Mesendoderm (in vitro differentiated cells): ENCODE results near the gene MBOAT7.

Experiments used
- DNase-seq: peaks from one replicate; pipeline ENCODE4 v3.0.0; 2013
- H2AK5ac ChIP-seq: 2 replicates; pipeline ENCODE4 v1.6.1; 2013; ENCODE audit warnings: low read length, inconsistent platforms
- H2BK120ac ChIP-seq: 2 replicates; pipeline ENCODE4 v1.6.1; 2013; ENCODE audit warnings: low read depth, mild to moderate bottlenecking, low read length, moderate library complexity, mixed read lengths
- H2BK15ac ChIP-seq: replicated peaks from 2 replicates; pipeline ENCODE4 v1.6.1; 2013; ENCODE audit warnings: low read depth, mild to moderate bottlenecking, moderate library complexity
- H2BK5ac ChIP-seq: 2 replicates; pipeline ENCODE4 v1.6.1; 2013; ENCODE audit warnings: low read length, inconsistent platforms
- H3K18ac ChIP-seq: 2 replicates; pipeline ENCODE4 v1.6.1; 2013; ENCODE audit warnings: mild to moderate bottlenecking, low read length, mixed read lengths
- H3K23ac ChIP-seq: one replicate; pipeline ENCODE4 v1.6.1; 2013; ENCODE audit warnings: low read length
- H3K27ac ChIP-seq: 2 replicates; pipeline ENCODE4 v1.5.1; 2013; ENCODE audit warnings: low read depth, mild to moderate bottlenecking, inconsistent platforms, low read length, moderate library complexity
- H3K27me3 ChIP-seq: 2 replicates; pipeline ENCODE4 v1.6.1; 2013; ENCODE audit warnings: low read length, control low read depth, mild to moderate bottlenecking, inconsistent platforms; ENCODE audit not compliant: insufficient read depth, poor library complexity
- H3K36me3 ChIP-seq: 2 replicates; pipeline ENCODE4 v1.6.1; 2013; ENCODE audit warnings: low read length, inconsistent platforms; ENCODE audit not compliant: control insufficient read depth, insufficient read depth
- H3K4ac ChIP-seq: one replicate; pipeline ENCODE4 v1.6.1; 2013; ENCODE audit warnings: low read depth, mild to moderate bottlenecking, low read length, moderate library complexity
- H3K4me1 ChIP-seq: 2 replicates; pipeline ENCODE4 v1.6.1; 2013; ENCODE audit warnings: low read depth, low read length, inconsistent platforms; ENCODE audit not compliant: control insufficient read depth
- H3K4me2 ChIP-seq: 2 replicates; pipeline ENCODE4 v1.6.1; 2013; ENCODE audit warnings: low read length
- H3K4me3 ChIP-seq: 2 replicates; pipeline ENCODE4 v1.5.1; 2013; ENCODE audit warnings: mild to moderate bottlenecking, low read length
- H3K56ac ChIP-seq: one replicate; pipeline ENCODE4 v1.6.1; 2013; ENCODE audit warnings: low read length
- H3K79me1 ChIP-seq: 2 replicates; pipeline ENCODE4 v1.6.1; 2013; ENCODE audit warnings: low read length, inconsistent platforms
- H3K79me2 ChIP-seq: 2 replicates; pipeline ENCODE4 v1.6.1; 2013; ENCODE audit warnings: mild to moderate bottlenecking, low read length; ENCODE audit not compliant: control insufficient read depth, insufficient read depth
- H3K9ac ChIP-seq: 2 replicates; pipeline ENCODE4 v1.6.1; 2013; ENCODE audit warnings: low read length, inconsistent platforms
- H4K5ac ChIP-seq: one replicate; pipeline ENCODE4 v1.6.1; 2013; ENCODE audit warnings: low read length
- H4K8ac ChIP-seq: one replicate; pipeline ENCODE4 v1.6.1; 2013; ENCODE audit warnings: low read depth, mild to moderate bottlenecking, control low read depth, low read length, moderate library complexity
- WGBS: extraction: QIAGEN DNeasy Blood & Tissue Kit; methylation state at CpG from one replicate; pipeline ENCODE4 v1.1.7; 2013; ENCODE audit warnings: low lambda C conversion rate, missing lambda C conversion rate; ENCODE audit not compliant: insufficient coverage; ENCODE audit errors: extremely low coverage; 5-methylcytosine and 5-hydroxymethylcytosine counted together

MBOAT7 gene

GRCh38 chr19:54156953-54157352, 32.4 kb downstream of the MBOAT7 start:
- H3K23ac ChIP-seq: no peak overlapping the region
- H4K8ac ChIP-seq: no peak overlapping the region
- no peak overlapping the region for H3K18ac ChIP-seq
- no CpG with 5 or more reads among the region's 3 CpGs for WGBS
- H3K9ac ChIP-seq: no peak overlapping the region
- no peak overlapping the region for H2BK120ac ChIP-seq
- H2AK5ac ChIP-seq: no peak overlapping the region
- H3K4ac ChIP-seq: no peak overlapping the region
- H3K27ac ChIP-seq: no peak overlapping the region
- H3K36me3 ChIP-seq: peaks cover 22% of the 10 kb centered on the region
- no peak overlapping the region for H3K4me3 ChIP-seq
- no peak overlapping the region for H2BK15ac ChIP-seq
- no peak for DNase-seq
- H3K79me2 ChIP-seq: no peaks in the 10 kb centered on the region
- H3K79me1 ChIP-seq: peaks cover 2% of the 10 kb centered on the region
- no peak overlapping the region for H2BK5ac ChIP-seq
- H3K27me3 ChIP-seq: no peaks in the 10 kb centered on the region
- no peak overlapping the region for H3K56ac ChIP-seq
- no peak overlapping the region for H4K5ac ChIP-seq
- H3K4me2 ChIP-seq: no peak overlapping the region
- no peaks in the 10 kb centered on the region for H3K4me1 ChIP-seq

GRCh38 chr19:54156490-54156889, 32.9 kb downstream of the MBOAT7 start:
- Histone ChIP-seq H2BK5ac (no peak overlapping the region), H3K4ac (no peak overlapping the region), H3K18ac (no peak overlapping the region), H3K9ac (no peak overlapping the region), H4K8ac (no peak overlapping the region), H3K23ac (no peak overlapping the region), H3K27me3 (no peaks in the 10 kb centered on the region), H3K36me3 (peaks cover 22% of the 10 kb centered on the region), H4K5ac (no peak overlapping the region), H2BK120ac (no peak overlapping the region), H3K56ac (no peak overlapping the region), H3K4me3 (no peak overlapping the region), H3K4me1 (no peaks in the 10 kb centered on the region), H3K79me1 (peaks cover 2% of the 10 kb centered on the region), H3K27ac (no peak overlapping the region), H2BK15ac (no peak overlapping the region), H3K79me2 (no peaks in the 10 kb centered on the region), H3K4me2 (no peak overlapping the region), H2AK5ac (no peak overlapping the region)
- no peak for DNase-seq
- no CpG with 5 or more reads among the region's 11 CpGs for WGBS

- Histone ChIP-seq H2BK5ac (no peak overlapping the region), H2BK120ac (no peak overlapping the region), H3K18ac (no peak overlapping the region), H3K9ac (no peak overlapping the region), H4K5ac (no peak overlapping the region), H3K23ac (no peak overlapping the region), H3K4ac (no peak overlapping the region), H2AK5ac (no peak overlapping the region), H3K27ac (no peak overlapping the region), H3K36me3 (peaks cover 22% of the 10 kb centered on the region), H4K8ac (no peak overlapping the region), H3K4me2 (no peak overlapping the region), H2BK15ac (no peak overlapping the region), H3K27me3 (no peaks in the 10 kb centered on the region), H3K4me3 (no peak overlapping the region), H3K79me2 (no peaks in the 10 kb centered on the region), H3K79me1 (peaks cover 2% of the 10 kb centered on the region), H3K4me1 (no peaks in the 10 kb centered on the region), H3K56ac (no peak overlapping the region)
- DNase-seq: peak; percentile 48
- no CpG with 5 or more reads among the region's 19 CpGs for WGBS
Measured at GRCh38 chr19:54155694-54156093, 33.7 kb downstream of the MBOAT7 start.

GRCh38 chr19:54154603-54155345, 34.6 kb downstream of the MBOAT7 start:
- Histone ChIP-seq H2BK120ac (no peak overlapping the region), H3K36me3 (peaks cover 22% of the 10 kb centered on the region), H3K23ac (no peak overlapping the region), H3K56ac (no peak overlapping the region), H3K4me1 (no peaks in the 10 kb centered on the region), H4K5ac (no peak overlapping the region), H3K4me3 (no peak overlapping the region), H3K79me2 (no peaks in the 10 kb centered on the region), H2BK15ac (no peak overlapping the region), H2BK5ac (no peak overlapping the region), H3K9ac (no peak overlapping the region), H3K27me3 (no peaks in the 10 kb centered on the region), H3K27ac (no peak overlapping the region), H2AK5ac (no peak overlapping the region), H3K4ac (no peak overlapping the region), H3K4me2 (no peak overlapping the region), H3K79me1 (no peaks in the 10 kb centered on the region), H3K18ac (no peak overlapping the region), H4K8ac (no peak overlapping the region)
- no peak for DNase-seq
- WGBS: no CpG with 5 or more reads among the region's 18 CpGs

- H3K23ac ChIP-seq: no peak overlapping the region
- H3K4me3 ChIP-seq: no peak overlapping the region
- no peaks in the 10 kb centered on the region for H3K27me3 ChIP-seq
- no peak overlapping the region for H2BK120ac ChIP-seq
- H4K5ac ChIP-seq: no peak overlapping the region
- no CpG with 5 or more reads among the region's 10 CpGs for WGBS
- no peak overlapping the region for H3K4me2 ChIP-seq
- no peak for DNase-seq
- H3K79me1 ChIP-seq: no peaks in the 10 kb centered on the region
- no peak overlapping the region for H3K18ac ChIP-seq
- H3K36me3 ChIP-seq: peaks cover 25% of the 10 kb centered on the region
- H3K4me1 ChIP-seq: no peaks in the 10 kb centered on the region
- H2AK5ac ChIP-seq: no peak overlapping the region
- H3K56ac ChIP-seq: no peak overlapping the region
- no peak overlapping the region for H3K27ac ChIP-seq
- H3K4ac ChIP-seq: no peak overlapping the region
- no peak overlapping the region for H4K8ac ChIP-seq
- H3K9ac ChIP-seq: no peak overlapping the region
- no peaks in the 10 kb centered on the region for H3K79me2 ChIP-seq
- H2BK5ac ChIP-seq: no peak overlapping the region
- no peak overlapping the region for H2BK15ac ChIP-seq
Measured at GRCh38 chr19:54153731-54154326, 35.6 kb downstream of the MBOAT7 start.
